ENCODE results near the gene DLL4.

GRCh38 chr15:40932156-40932555, 3.0 kb downstream of the DLL4 start:
- TF ChIP-seq REST (IDR thresholded peaks at IDR 0.05; ENCODE audit: insufficient read depth in 1 of 2, low read depth in 2 of 2, low read length in 2 of 2) (no peak), FOXP2 (optimal IDR thresholded peaks at IDR 0.05; ENCODE audit: borderline replicate concordance, extremely low read depth, extremely low read length, insufficient read depth) (no peak), POLR2AphosphoS5 (IDR thresholded peaks at IDR 0.05; ENCODE audit: low read depth, low read length) (no peak)
